ENCODE data around the gene ATP6V1D.
"Not testable (repeated sequence)": the region's sequence is repeated elsewhere in the genome, so short reads cannot be mapped to it uniquely, and the experiment has no call there.

ATP6V1D gene

GRCh38 chr14:67365476-67365875 is 5.9 kb upstream of the ATP6V1D start:
- DNase-seq: no peak

- DNase-seq: no peak
Observed at GRCh38 chr14:67360470-67361206, 1.0 kb upstream of the ATP6V1D start.

GRCh38 chr14:67358924-67359774 is 455 bp downstream of the ATP6V1D start:
- DNase-seq: peak in 1 of 2 donors; percentile 10

GRCh38 chr14:67357969-67358354 is 1.6 kb downstream of the ATP6V1D start:
- DNase-seq: peak in 1 of 2 donors; percentile 11

- peak in 1 of 2 donors; percentile 36 for DNase-seq
Observed at GRCh38 chr14:67357186-67357968, 2.2 kb downstream of the ATP6V1D start.

GRCh38 chr14:67352055-67352454 is 7.5 kb downstream of the ATP6V1D start:
- no peak for DNase-seq

- no peak for DNase-seq
Observed at GRCh38 chr14:67345583-67345982, 14.0 kb downstream of the ATP6V1D start.

- no peak for DNase-seq
Observed at GRCh38 chr14:67343601-67344230, 15.9 kb downstream of the ATP6V1D start.

GRCh38 chr14:67341231-67341630 is 18.4 kb downstream of the ATP6V1D start:
- not testable (repeated sequence) for DNase-seq

- no peak for DNase-seq
Observed at GRCh38 chr14:67335781-67336180, 23.8 kb downstream of the ATP6V1D start.

- no peak for DNase-seq
Observed at GRCh38 chr14:67332468-67332867, 27.1 kb downstream of the ATP6V1D start.

- no peak for DNase-seq
Observed at GRCh38 chr14:67331368-67332125, 28.1 kb downstream of the ATP6V1D start.

- not testable (repeated sequence) for DNase-seq
Observed at GRCh38 chr14:67329666-67330065, 29.9 kb downstream of the ATP6V1D start.

- no peak for DNase-seq
Observed at GRCh38 chr14:67319142-67319541, 40.5 kb downstream of the ATP6V1D start.

GRCh38 chr14:67317822-67318221 is 41.8 kb downstream of the ATP6V1D start:
- DNase-seq: no peak

- no peak for DNase-seq
Observed at GRCh38 chr14:67313153-67313552, 46.5 kb downstream of the ATP6V1D start.

- DNase-seq: no peak
Observed at GRCh38 chr14:67311868-67312267, 47.7 kb downstream of the ATP6V1D start.

All from inflammatory macrophage treated with lipopolysaccharide for 1 hour (primary cell).